ENCODE measurements around the gene NCOR2.

The NCOR2 gene

GRCh38 chr12:124566997-124567672 lies at the start of gene NCOR2:
Gene NCOR2, minus strand, starts transcription at chr12:124567612. Its CDS starts 72,361 bp downstream, at chr12:124495251.
- DNase-seq, result peak; percentile 53 to 65

- no peak for DNase-seq
These were observed 49.2 kb upstream of the NCOR2 start for GRCh38 chr12:124616394-124617221.

GRCh38 chr12:124614512-124615292 lies 47.3 kb upstream of the NCOR2 start:
- no peak for DNase-seq

GRCh38 chr12:124613151-124613585 lies 45.8 kb upstream of the NCOR2 start:
- no peak for DNase-seq

- DNase-seq, result no peak
These were observed 44.9 kb upstream of the NCOR2 start for GRCh38 chr12:124612410-124612680.

- DNase-seq, result no peak
These were observed 44.4 kb upstream of the NCOR2 start for GRCh38 chr12:124611559-124612409.

- DNase-seq, result no peak
These were observed 43.5 kb upstream of the NCOR2 start for GRCh38 chr12:124610629-124611558.

- no peak for DNase-seq
These were observed 42.7 kb upstream of the NCOR2 start for GRCh38 chr12:124610021-124610612.

GRCh38 chr12:124609041-124609989 lies 41.9 kb upstream of the NCOR2 start:
- peak; percentile 67 to 76 for DNase-seq

GRCh38 chr12:124608450-124608870 lies 41.0 kb upstream of the NCOR2 start:
- DNase-seq, result no peak

- DNase-seq, result no peak
These were observed 40.4 kb upstream of the NCOR2 start for GRCh38 chr12:124607681-124608425.

GRCh38 chr12:124605883-124606774 lies 38.7 kb upstream of the NCOR2 start:
- no peak for DNase-seq

GRCh38 chr12:124605150-124605882 lies 37.9 kb upstream of the NCOR2 start:
- DNase-seq, result no peak

- DNase-seq, result no peak
These were observed 36.9 kb upstream of the NCOR2 start for GRCh38 chr12:124604264-124604680.

- no peak for DNase-seq
These were observed 36.4 kb upstream of the NCOR2 start for GRCh38 chr12:124603831-124604251.

GRCh38 chr12:124603100-124603541 lies 35.7 kb upstream of the NCOR2 start:
- no peak for DNase-seq

- DNase-seq, result no peak
These were observed 34.3 kb upstream of the NCOR2 start for GRCh38 chr12:124601706-124602105.
